Measurements from ENCODE around the gene KIF5B. TPM values are rescaled to one million over a fixed set of nuclear protein-coding genes. Genes with fewer than 3 reads are reported as not detected.

Gene KIF5B
- total RNA-seq, 1 donor from 2014 or later, result 134 TPM

- Histone ChIP-seq H3K36me3 (ENCODE audit: control insufficient read depth, insufficient read depth, low read length) (peaks cover 8% of the 10 kb centered on the region), H3K27me3 (ENCODE audit: control insufficient read depth, insufficient read depth, low read length) (no peaks in the 10 kb centered on the region), H3K4me3 (ENCODE audit: low read depth, low read length) (no peak overlapping the region)
- DNase-seq (ENCODE audit: low read depth), result no peak
- no peak for FAIRE-seq
- TF ChIP-seq CTCF (IDR thresholded peaks at IDR 0.05; ENCODE audit: insufficient read depth, low read length, severe bottlenecking), result no peak
These were observed 19.3 kb downstream of the KIF5B start for GRCh38 chr10:32036922-32037321.

GRCh38 chr10:32035038-32035437, 21.2 kb downstream of the KIF5B start:
- DNase-seq (ENCODE audit: low read depth) (no peak), FAIRE-seq (no peak)
- peaks cover 8% of the 10 kb centered on the region for H3K36me3 ChIP-seq (ENCODE audit: control insufficient read depth, insufficient read depth, low read length)
- no peak for TF ChIP-seq CTCF (IDR thresholded peaks at IDR 0.05; ENCODE audit: insufficient read depth, low read length, severe bottlenecking)
- no peak overlapping the region for H3K4me3 ChIP-seq (ENCODE audit: low read depth, low read length)
- no peaks in the 10 kb centered on the region for H3K27me3 ChIP-seq (ENCODE audit: control insufficient read depth, insufficient read depth, low read length)

GRCh38 chr10:32033171-32033570, 23.1 kb downstream of the KIF5B start:
- no peak for TF ChIP-seq CTCF (IDR thresholded peaks at IDR 0.05; ENCODE audit: insufficient read depth, low read length, severe bottlenecking)
- DNase-seq (ENCODE audit: low read depth) (no peak), FAIRE-seq (no peak)
- H3K27me3 ChIP-seq (ENCODE audit: control insufficient read depth, insufficient read depth, low read length), result no peaks in the 10 kb centered on the region
- H3K36me3 ChIP-seq (ENCODE audit: control insufficient read depth, insufficient read depth, low read length), result peaks cover 12% of the 10 kb centered on the region
- H3K4me3 ChIP-seq (ENCODE audit: low read depth, low read length), result no peak overlapping the region

GRCh38 chr10:32031920-32032319, 24.3 kb downstream of the KIF5B start:
- no peak for FAIRE-seq
- Histone ChIP-seq H3K4me3 (ENCODE audit: low read depth, low read length) (no peak overlapping the region), H3K27me3 (ENCODE audit: control insufficient read depth, insufficient read depth, low read length) (no peaks in the 10 kb centered on the region), H3K36me3 (ENCODE audit: control insufficient read depth, insufficient read depth, low read length) (peaks cover 16% of the 10 kb centered on the region)
- no peak for TF ChIP-seq CTCF (IDR thresholded peaks at IDR 0.05; ENCODE audit: insufficient read depth, low read length, severe bottlenecking)
- no peak for DNase-seq (ENCODE audit: low read depth)

GRCh38 chr10:32031424-32031823, 24.8 kb downstream of the KIF5B start:
- Histone ChIP-seq H3K27me3 (ENCODE audit: control insufficient read depth, insufficient read depth, low read length) (no peaks in the 10 kb centered on the region), H3K36me3 (ENCODE audit: control insufficient read depth, insufficient read depth, low read length) (peaks cover 16% of the 10 kb centered on the region), H3K4me3 (ENCODE audit: low read depth, low read length) (no peak overlapping the region)
- DNase-seq (ENCODE audit: low read depth) (no peak), FAIRE-seq (no peak)
- TF ChIP-seq CTCF (IDR thresholded peaks at IDR 0.05; ENCODE audit: insufficient read depth, low read length, severe bottlenecking), result no peak

- DNase-seq (ENCODE audit: low read depth), result no peak
- TF ChIP-seq CTCF (IDR thresholded peaks at IDR 0.05; ENCODE audit: insufficient read depth, low read length, severe bottlenecking), result no peak
- Histone ChIP-seq H3K27me3 (ENCODE audit: control insufficient read depth, insufficient read depth, low read length) (no peaks in the 10 kb centered on the region), H3K4me3 (ENCODE audit: low read depth, low read length) (no peak overlapping the region), H3K36me3 (ENCODE audit: control insufficient read depth, insufficient read depth, low read length) (peaks cover 13% of the 10 kb centered on the region)
- FAIRE-seq, result no peak
These were observed 27.5 kb downstream of the KIF5B start for GRCh38 chr10:32028710-32029109.
